Progenitor cell of endocrine pancreas (in vitro differentiated cells): ENCODE results near the gene ASXL2. TPM values are rescaled to one million over a fixed set of nuclear protein-coding genes. Genes with fewer than 3 reads are reported as not detected.
"Not testable (repeated sequence)": the region's sequence is repeated elsewhere in the genome, so short reads cannot be mapped to it uniquely, and the experiment has no call there.

Experiments
- DNase-seq: peaks from one replicate; pipeline ENCODE4 v3.0.0; 2021; ENCODE audit warnings: low spot score; ENCODE audit not compliant: unreplicated experiment
- H3K27ac Mint-ChIP-seq: 2 replicates; pipeline ENCODE4 v1.8.0; 2021; ENCODE audit warnings: mild to moderate bottlenecking, moderate library complexity, mixed read lengths
- H3K27me3 Mint-ChIP-seq: 2 replicates; pipeline ENCODE4 v1.8.0; 2021; ENCODE audit warnings: mixed read lengths
- H3K36me3 Mint-ChIP-seq: 2 replicates; pipeline ENCODE4 v1.8.0; 2022; ENCODE audit warnings: mixed read lengths; ENCODE audit not compliant: insufficient read depth
- H3K4me1 Mint-ChIP-seq: 2 replicates; pipeline ENCODE4 v1.8.0; 2021; ENCODE audit warnings: low read depth, mixed read lengths
- H3K4me3 Mint-ChIP-seq: 2 replicates; pipeline ENCODE4 v1.8.0; 2021; ENCODE audit warnings: low read depth, mild to moderate bottlenecking, moderate library complexity, mixed read lengths
- H3K9me3 Mint-ChIP-seq: 2 replicates; pipeline ENCODE4 v1.8.0; 2021; ENCODE audit warnings: low read depth, mixed read lengths
- total RNA-seq: library from RNA; stranded (reverse); gene quantifications from 2 replicates; pipeline ENCODE4 v1.2.1, GENCODE V29; 2021
- TF ChIP-seq, protein P1 (sequence below): fragments of 200-600 bp; sonication (generic); IDR thresholded peaks from one replicate; pipeline ENCODE4 v1.5.0; 2021; ENCODE audit warnings: antibody characterized with exemption, mild to moderate bottlenecking; ENCODE audit not compliant: unreplicated experiment

Gene ASXL2
- total RNA-seq, 1 donor from 2014 or later, result 24.8 TPM

- Mint-ChIP-seq H3K27me3 (no peaks in the 10 kb centered on the region), H3K4me3 (no peak overlapping the region), H3K27ac (no peak overlapping the region), H3K36me3 (peaks cover 1% of the 10 kb centered on the region), H3K4me1 (no peaks in the 10 kb centered on the region), H3K9me3 (no peaks in the 10 kb centered on the region)
- TF ChIP-seq, protein P1, sequence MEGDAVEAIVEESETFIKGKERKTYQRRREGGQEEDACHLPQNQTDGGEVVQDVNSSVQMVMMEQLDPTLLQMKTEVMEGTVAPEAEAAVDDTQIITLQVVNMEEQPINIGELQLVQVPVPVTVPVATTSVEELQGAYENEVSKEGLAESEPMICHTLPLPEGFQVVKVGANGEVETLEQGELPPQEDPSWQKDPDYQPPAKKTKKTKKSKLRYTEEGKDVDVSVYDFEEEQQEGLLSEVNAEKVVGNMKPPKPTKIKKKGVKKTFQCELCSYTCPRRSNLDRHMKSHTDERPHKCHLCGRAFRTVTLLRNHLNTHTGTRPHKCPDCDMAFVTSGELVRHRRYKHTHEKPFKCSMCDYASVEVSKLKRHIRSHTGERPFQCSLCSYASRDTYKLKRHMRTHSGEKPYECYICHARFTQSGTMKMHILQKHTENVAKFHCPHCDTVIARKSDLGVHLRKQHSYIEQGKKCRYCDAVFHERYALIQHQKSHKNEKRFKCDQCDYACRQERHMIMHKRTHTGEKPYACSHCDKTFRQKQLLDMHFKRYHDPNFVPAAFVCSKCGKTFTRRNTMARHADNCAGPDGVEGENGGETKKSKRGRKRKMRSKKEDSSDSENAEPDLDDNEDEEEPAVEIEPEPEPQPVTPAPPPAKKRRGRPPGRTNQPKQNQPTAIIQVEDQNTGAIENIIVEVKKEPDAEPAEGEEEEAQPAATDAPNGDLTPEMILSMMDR, result no peak
- DNase-seq, result no peak
Measured at GRCh38 chr2:25905126-25905525, 26.8 kb upstream of the ASXL2 start.

GRCh38 chr2:25903216-25903776 is 25.0 kb upstream of the ASXL2 start:
- H3K4me1 Mint-ChIP-seq, result no peaks in the 10 kb centered on the region
- no peaks in the 10 kb centered on the region for H3K9me3 Mint-ChIP-seq
- no peak overlapping the region for H3K27ac Mint-ChIP-seq
- no peak overlapping the region for H3K4me3 Mint-ChIP-seq
- no peaks in the 10 kb centered on the region for H3K27me3 Mint-ChIP-seq
- no peak for DNase-seq
- TF ChIP-seq, protein P1, result no peak
- no peaks in the 10 kb centered on the region for H3K36me3 Mint-ChIP-seq

- no peak for DNase-seq
- TF ChIP-seq, protein P1, result no peak
- Mint-ChIP-seq H3K4me1 (no peaks in the 10 kb centered on the region), H3K9me3 (no peaks in the 10 kb centered on the region), H3K27me3 (no peaks in the 10 kb centered on the region), H3K27ac (no peak overlapping the region), H3K4me3 (no peak overlapping the region), H3K36me3 (no peaks in the 10 kb centered on the region)
Measured at GRCh38 chr2:25899404-25899970, 21.2 kb upstream of the ASXL2 start.

GRCh38 chr2:25897506-25897905 is 19.2 kb upstream of the ASXL2 start:
- H3K36me3 Mint-ChIP-seq, result no peaks in the 10 kb centered on the region
- H3K9me3 Mint-ChIP-seq, result no peaks in the 10 kb centered on the region
- H3K27ac Mint-ChIP-seq, result no peak overlapping the region
- no peaks in the 10 kb centered on the region for H3K4me1 Mint-ChIP-seq
- DNase-seq, result no peak
- TF ChIP-seq, protein P1, result no peak
- no peak overlapping the region for H3K4me3 Mint-ChIP-seq
- H3K27me3 Mint-ChIP-seq, result no peaks in the 10 kb centered on the region

GRCh38 chr2:25896308-25896707 is 18.0 kb upstream of the ASXL2 start:
- H3K36me3 Mint-ChIP-seq, H3K27ac Mint-ChIP-seq, H3K27me3 Mint-ChIP-seq, H3K4me3 Mint-ChIP-seq, DNase-seq, H3K4me1 Mint-ChIP-seq, H3K9me3 Mint-ChIP-seq: not testable (repeated sequence)

DNA sequence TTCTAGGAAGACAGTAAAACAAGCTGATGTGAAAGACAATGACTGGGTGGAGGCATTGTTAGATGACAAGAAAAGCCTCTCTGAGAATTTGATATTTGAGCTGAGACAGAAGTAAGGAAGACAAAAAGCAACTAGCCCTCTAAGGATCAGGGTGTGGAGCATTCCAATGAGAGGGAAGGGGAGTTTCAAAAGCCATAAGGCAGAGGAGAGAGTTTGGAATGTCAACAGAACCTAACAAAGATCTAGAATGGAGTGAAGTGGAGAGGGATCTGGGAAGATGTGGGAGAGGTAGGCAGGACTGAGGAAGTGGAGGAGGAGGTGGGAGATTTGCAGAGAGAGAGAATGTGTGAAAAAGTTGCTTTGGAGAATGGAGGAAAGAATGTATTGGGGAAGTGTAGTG is 17.3 kb upstream of the ASXL2 start:
- Mint-ChIP-seq H3K27me3 (no peaks in the 10 kb centered on the region), H3K27ac (no peak overlapping the region), H3K4me3 (no peak overlapping the region), H3K9me3 (no peaks in the 10 kb centered on the region), H3K36me3 (no peaks in the 10 kb centered on the region), H3K4me1 (no peaks in the 10 kb centered on the region)
- DNase-seq, result no peak
- TF ChIP-seq, protein P1, result no peak
